HG03280 (cell line): Measurements from ENCODE around the gene MMP26.
"Not testable (repeated sequence)": the region's sequence is repeated elsewhere in the genome, so short reads cannot be mapped to it uniquely, and the experiment has no call there.

Source experiments
- ATAC-seq: cut with Tn5 transposase; IDR thresholded peaks from one replicate; pipeline ENCODE4 v1.9.1; 2021; ENCODE audit warnings: mild to moderate bottlenecking, moderate library complexity; ENCODE audit not compliant: unreplicated experiment

Gene MMP26

DNA sequence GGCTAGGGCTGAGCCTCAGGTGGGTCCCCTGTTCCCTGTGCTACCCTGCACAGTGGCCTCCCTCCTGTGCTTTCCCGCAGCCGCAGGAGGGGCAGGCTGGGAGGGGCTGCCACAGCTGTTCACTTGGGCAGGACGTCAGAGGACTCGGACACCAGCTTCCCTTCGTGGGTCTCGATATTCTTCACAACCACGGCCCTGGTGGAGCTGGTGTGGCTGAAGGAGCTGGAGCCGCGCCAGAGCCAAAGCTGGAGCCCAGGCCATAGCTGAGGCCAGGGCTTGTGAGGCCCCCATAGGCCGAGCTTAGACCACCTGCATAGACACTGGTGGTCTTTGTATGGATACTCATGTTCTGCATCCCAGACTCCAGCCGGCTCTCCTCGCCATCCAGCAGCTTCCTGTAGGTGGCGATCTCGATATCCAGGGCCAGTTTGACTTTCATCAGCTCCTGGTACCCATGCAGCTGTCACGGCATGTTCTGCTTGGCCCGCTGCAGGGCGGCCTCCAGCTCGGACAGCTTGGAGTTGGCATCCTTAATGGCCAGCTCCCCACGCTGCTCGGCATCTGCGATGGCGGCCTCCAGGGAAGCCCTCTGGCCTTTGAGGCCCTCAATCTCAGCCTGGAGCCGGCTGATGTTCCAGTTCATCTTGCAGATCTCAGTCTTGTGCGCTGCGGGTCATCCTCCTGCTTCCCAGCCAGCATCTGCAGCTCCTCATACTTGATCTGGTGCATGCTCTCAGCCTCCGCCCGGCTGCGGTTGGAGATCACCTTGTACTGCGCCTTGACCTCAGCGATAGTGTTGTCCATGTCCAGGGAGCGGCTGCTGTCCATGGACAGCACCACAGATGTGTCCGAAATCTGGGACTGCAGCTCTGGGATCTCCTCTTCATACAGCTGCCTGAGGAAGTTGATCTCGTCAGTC is 18.3 kb downstream of the MMP26 start:
- ATAC-seq, result not testable (repeated sequence)

GRCh38 chr11:4727171-4727570 is 22.6 kb downstream of the MMP26 start:
- ATAC-seq, result no peak

GRCh38 chr11:4740735-4741134 is 36.2 kb downstream of the MMP26 start:
- no peak for ATAC-seq

GRCh38 chr11:4748438-4748837 is 43.9 kb downstream of the MMP26 start:
- ATAC-seq, result no peak

DNA sequence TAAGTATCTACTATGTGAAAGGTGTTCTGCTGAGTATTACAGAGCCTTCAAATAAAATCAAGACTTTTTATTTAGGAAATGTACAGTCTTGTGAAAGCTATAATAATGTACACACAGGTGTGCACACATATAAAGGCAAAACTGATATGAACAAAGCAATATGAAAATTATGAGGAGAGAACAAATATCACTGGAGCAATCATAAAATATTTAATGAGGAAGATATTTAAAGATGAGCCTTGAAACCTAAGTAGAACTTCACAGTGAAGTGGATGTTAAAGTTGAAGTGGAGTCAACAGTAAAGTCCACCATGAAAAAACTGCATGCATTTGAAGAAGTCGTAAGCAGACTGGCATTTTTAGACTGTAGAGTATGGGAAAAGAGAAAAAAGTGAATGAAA is 46.6 kb downstream of the MMP26 start:
- no peak for ATAC-seq
